Stimulated activated naive CD4-positive, alpha-beta T cell (primary cell): ENCODE results near the gene FBXO30.

ENCODE experiments used
- DNase-seq, 6 experiments: peaks; one replicate each; lab custom pipeline; 2025; lab: John Stamatoyannopoulos, UW

The FBXO30 gene

DNA sequence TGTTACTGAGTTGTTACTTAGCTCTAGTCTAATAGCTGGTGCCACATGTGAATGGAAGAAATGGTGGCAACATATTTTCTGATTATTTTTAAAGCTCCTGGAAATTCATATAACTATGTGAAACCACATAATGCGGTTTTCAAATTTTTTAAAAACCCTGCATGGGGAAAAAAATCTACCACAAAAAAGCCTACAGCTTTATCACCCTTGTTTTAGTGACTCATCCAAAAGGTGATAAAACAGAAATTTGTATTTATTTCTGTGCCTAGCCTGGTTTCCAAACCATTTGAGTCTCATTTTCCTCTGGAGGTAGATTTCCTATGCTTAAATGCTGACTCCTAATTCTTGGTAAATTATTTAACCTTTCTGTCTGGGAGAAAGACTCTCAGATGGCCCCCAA is 5.4 kb upstream of the FBXO30 start:
- DNase-seq, result no peak

DNA sequence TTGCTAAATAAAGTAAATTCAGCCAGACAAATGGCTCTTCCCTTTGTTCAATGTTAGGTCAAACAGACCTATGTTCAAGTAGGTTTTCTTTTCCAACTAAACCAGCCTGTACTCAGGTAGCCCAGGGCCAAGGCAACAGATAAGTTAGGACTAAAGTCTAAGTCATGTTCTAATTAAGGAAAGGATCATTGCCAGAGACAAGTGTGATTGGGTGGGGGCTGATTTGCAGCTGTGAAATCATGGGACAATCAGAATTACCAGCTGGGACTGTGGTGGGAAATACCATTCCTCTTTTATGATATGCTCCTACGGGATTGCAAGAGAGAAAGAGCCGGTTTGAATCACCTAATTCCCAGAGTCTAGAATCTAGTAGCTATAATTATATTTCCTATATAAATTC is 4.2 kb upstream of the FBXO30 start:
- no peak for DNase-seq

DNA sequence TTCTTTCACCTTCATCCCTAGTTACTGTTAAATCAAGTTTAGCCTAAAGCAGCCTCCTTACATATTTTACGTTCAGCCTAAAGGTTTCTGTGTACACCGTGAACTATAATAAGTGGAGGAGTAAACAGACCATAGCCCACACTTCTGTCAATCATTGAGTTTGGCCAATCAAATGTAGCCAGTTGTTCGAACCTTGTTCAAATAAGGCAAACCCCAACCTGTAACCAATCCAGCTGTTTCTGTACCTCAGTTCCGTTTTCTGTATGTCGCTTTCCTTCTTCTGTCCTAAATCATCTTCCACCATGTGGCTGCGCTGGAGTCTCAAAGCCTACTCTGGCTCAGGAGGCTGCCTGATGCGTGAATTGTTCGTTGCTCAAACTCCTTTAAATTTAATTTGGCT is 1.8 kb upstream of the FBXO30 start:
- DNase-seq, result no peak

DNA sequence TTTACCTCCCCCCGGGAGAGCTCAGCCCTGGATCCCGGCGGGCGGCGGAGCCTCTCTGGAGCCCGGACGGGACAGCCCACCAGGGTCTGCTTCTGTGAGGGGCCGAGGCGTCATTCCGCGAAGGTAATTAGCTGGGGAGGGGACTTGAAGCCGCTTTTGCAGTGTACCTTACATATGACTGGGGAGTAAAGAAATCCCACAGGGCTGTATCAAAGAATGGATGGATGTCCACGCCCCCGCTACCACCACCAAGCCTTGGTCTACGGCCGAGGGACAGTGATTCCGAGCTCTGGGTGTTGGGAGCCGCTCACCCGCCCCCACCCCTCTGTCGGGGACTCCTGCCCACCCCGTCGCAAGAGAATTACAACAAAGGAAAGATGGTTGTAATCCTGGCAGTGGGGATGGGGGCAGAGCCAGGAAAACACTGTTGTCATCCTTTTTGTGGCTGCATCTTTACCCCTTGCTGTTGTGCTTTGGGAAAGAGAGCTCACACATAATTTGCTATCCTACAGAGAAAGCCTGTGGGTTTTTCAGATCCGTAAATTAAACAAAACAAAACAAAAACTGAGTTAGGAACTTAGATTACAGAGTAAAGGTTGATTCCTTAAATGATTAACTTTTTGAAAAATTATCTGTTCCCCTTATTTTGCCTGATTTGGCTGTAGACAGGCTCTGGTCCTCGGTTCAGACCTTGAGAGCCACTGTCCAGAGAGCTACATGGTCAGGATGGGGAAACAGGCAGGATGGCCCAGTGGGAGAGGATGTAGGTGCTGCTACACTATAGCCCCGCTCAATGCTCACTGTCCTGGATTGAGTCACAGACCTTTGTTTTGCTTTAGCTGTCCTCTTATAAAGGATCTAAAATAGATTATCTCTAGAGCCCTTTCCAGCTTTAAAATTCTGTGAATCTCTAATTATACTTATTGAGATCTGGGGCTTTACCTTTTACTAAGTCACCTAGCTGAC is 997 bp upstream of the FBXO30 start:
- DNase-seq, result peak in 2 of 6 experiments; percentile 15 to 51

DNA sequence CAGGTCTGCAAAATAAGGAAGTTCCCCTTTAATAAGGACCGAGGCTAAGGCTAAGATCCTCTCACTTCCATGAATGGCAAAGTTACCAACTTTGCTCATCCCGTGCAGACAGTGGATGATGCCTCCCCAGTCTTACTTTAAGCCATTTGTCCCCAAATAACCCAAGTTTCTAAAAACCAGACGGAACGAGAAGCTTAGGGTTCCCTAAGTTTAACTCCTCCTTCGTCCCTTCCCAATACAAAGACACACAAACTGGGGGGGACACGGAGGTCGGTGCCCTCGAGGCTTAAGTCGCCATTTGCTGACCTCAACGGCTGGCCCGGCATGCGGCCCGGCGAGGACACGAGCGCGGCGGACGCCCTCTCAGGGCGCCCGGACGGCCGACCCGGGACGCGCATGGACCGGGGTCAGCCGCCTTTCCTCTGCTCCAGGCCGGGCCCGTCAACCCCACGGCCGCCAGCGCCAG is 527 bp downstream of the FBXO30 start:
- DNase-seq, result peak in 3 of 6 experiments; percentile 12 to 42 (median 15)

DNA sequence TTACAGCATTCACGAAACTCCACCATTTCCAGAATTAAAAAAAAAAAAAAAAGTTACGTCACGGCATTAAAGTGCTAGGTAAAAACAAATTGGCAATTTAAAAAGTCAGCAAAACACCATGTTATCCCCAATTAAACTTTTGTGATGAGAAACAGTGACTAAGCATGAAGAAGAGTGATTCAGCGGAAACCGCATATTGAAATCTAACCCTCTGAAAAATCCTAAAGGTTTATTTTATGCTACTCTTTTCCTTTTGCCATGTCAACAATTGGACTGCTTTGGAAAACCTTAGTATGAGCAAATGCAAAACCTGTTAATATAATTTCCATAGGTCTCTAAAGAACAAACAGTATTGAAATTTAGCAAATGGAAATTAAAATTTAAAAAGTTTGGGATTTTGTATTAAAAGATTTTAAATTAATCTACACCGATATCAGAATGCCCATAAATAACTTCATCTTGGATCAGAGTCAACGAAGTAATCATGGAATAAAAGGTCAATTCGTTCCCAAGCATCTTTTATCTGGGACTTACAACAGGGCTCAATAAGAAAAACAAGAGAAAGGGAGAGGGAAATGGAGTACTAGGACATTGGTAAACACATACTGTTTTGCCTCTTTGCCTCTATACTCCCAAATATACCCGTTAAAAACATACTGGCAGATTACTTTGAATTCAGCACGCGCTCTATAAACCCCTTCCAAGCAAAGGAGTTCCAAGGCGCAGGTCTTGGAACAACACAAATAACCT is 1.1 kb downstream of the FBXO30 start:
- DNase-seq, result peak in 2 of 6 experiments; percentile 3 to 24

DNA sequence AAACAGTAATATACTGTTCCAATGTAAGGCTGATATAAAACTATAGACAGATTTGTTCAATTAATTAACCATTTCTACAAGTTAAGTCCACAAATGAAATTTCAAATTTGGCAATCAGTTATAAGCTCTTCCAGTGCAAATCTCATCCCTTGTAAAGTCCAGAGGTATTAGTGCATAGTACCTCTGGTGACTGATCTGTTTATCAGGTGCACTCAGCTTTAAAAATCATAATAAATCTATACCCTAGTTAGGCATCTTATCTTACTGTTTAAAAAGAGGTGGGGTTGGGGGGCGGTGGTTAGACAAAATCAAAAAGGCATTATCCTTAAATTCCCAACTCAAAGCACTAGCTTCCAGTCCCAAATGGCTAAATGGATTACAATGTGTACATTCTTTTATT is 2.9 kb downstream of the FBXO30 start:
- no peak for DNase-seq

DNA sequence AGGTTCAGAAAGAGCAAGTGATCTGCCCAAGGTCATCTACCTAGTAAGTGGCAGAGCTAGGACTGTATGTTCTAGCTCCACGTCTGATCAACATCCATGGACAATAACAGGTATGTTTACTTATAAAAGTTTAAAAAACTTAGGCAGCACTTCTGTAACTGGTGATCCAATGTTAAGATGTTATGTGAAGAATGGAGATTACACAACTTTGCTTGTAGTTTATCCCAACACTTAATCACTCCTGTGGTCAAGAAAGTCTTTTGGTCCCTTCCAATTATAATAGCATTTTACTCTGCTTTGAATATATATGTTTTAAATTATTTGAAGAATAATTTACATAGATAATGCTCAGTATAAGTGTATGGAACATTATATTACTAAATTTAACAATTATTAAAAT is 4.8 kb downstream of the FBXO30 start:
- no peak for DNase-seq

DNA sequence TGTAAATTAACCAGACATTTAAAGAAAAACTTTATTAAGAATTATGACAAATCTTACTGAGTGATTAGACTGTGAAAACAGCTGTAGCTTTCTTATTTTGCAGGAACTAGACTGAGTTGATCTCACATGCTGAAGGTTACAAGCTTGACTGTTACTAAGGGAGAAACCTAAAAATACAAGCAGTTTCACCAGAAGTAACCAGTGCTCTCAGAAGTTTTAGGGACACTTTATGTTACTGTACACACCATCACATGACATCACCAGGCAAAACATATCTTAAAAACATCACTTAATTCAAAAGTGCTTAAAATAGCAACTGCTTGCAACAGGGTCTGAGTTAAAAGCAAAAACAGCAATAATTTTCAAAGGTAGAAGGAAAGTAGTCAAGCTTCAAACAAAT is 5.4 kb downstream of the FBXO30 start:
- no peak for DNase-seq

DNA sequence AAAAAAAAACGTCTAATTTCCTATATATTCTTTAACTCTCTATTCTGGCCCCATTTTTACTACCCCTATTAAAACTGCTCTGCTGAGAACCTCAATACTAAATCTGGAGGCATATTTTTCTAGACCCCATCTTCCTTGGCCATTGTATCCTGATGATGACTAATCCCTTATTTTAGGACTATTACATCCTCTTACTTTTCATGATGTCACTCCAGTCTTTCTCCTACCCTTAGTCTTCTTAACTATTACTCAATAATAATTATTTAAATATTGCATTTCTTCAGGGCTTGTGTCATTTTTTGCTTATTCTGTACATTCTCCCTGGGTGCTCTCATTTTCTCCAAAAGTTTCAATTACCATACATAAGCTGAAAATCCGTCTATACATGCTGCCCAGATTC is 6.4 kb downstream of the FBXO30 start:
- DNase-seq, result no peak

DNA sequence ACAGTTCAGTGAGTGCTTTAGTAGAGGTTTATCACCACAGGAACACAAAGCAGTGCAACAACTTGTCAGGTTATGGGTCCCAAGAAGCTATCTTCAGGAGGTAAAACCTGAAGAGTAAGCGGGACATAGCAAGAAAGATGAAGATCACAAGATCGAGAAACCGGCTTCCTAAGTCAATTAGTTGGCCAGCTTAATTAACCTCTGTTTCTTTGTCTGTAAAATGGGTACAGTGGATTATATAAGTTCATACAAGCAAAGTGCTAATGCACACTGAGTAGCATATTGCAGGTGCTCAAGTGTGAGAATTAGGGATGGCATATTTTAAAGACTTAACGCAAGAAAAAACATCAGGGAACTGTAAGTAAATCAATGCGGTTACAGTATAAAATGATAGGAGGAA is 12.5 kb downstream of the FBXO30 start:
- no peak for DNase-seq

DNA sequence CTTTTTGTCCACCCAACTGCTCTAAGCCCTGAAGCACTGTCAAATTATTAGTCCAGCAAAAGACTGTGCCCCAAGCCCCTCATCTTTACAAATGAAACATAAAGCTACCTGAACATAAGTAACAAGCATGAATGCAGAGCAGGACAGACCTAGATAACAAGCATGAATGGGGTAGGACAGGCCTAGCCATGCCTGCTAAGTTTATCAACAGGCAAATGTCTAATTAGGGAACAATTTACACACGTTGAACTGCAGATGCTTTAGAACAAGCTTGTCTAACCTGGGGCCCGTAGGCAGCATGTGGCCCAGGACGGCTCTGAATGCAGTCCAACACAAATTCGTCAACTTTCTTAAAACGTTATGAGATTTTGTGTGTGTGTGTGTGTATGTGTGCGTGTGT is 13.6 kb downstream of the FBXO30 start:
- no peak for DNase-seq

DNA sequence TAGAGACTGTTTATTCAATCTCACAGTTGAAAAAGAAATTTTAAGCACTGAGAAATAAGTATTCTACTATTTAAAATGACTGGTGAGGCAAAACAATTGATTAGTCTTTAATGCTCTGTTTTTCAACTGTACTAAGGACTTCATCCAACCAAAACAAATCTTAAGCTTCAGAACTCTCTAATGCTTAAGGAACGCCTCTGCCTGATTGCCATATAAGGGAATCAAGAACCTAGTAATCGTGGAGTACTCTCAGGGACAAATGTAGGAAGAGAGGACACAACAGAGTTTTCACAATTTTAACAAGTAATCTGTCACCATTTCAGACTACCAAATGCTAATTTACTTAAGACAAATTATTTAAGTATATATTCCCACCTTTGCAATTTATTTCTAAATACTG is 16.1 kb downstream of the FBXO30 start:
- DNase-seq, result no peak

DNA sequence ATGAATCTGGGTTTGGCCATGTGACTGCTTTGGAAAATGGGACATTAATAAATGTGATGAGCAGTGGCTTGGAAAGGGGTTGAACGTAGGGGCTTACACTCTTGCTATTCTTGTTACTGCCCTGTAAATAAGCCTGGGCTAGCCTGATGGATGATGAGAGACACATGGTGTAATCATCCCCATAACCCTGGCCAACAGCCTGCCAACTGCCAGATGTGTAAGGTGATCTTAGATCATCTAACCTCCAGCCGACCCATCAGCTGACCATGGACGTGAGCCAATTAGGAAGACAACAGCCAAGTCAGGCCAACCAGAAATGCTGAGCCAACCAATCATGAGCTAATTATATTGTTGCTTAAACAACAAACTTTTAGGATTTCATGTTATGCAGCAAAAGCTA is 25.2 kb downstream of the FBXO30 start:
- no peak for DNase-seq

DNA sequence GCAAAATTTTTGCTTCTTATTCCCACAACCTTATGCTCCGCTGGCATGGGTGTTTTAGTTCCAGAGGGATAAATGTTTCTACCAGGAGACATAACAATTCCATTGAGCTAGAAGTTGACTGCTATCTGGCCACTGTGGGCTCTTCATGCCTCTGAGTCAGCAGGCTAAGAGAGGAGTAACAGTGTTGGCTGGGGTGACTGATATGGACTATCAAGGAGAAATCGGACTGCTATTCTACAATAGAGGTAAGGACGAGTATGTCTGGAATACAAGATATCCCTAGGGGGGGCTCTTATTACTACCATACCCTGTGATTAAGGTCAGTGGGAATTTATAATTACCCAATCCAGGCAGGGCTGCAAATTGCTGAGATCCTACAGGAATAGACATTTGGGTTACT is 26.9 kb downstream of the FBXO30 start:
- no peak for DNase-seq

DNA sequence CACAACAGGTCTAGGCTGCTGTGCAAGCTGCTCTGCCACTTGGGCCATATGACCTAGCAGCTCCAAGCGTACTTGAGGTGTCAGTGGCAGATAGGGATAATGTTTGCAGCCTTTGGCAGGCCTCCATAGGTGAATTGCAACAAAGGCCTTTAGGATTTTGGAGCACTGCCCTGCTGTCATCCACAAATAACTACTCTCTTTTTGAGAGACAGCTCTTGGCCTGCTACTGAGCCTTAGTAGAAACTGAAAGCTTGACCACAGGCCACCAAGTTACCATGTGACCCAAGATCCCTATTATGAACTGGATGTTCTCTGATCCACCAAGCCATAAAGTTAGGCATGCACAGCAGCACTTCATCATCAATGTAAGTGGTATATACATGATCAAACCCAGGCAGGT is 29.9 kb downstream of the FBXO30 start:
- DNase-seq, result no peak

DNA sequence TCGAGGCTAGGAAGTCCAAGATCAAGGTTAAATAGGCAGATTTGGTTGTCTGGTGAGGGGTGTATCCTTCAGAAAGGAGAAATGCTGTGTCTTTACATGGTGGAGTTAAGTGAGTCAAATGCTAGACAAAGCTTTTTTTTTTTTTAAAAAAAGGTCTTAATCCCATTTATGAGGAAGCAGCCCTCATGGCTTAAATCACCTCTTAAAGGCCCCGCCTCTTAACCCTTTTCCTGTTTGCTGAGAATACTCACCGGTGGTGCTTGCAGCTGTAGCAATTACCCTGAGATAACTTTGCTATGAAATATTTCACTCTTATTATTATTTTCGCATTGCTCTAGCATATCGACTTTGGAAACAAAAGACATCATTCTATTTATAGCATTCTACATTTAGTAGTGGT is 30.8 kb downstream of the FBXO30 start:
- no peak for DNase-seq

DNA sequence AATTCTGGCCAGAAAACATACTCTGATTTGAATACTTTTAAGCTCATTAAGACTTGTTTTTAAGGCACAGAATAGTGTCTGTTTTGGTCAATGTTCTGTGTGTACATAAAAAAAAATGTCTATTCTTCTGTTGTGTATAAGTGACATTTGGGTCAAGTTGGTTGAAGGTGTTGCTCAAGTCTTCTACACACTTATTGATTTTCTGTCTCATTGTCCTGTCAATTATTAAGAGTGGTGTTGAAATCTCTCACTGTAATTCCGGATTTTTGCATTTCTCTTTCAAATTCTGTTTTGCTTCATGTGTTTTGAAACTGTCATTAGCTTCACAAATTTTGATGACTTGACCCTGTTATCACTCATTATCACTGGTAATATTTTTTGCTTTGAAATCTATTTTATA is 41.7 kb downstream of the FBXO30 start:
- no peak for DNase-seq

DNA sequence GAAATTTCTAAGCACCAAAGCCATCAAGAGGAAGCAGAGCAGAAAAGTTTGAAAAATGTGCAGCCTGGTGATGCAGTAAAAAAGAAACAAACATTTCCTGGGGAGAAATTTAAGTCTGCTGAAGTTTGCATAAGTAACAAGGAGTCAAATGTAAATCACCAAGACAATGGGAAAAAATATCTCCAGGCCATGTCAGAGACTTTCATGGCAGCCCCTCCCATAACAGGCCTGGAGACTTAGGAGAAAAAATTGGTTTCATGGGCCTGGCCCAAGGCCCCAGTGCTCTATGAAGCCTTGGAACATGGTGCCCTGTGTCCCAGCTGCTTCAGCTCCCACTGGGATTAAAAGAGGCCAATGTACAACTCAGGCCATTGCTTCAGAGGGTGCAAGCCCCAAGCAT is 49.1 kb downstream of the FBXO30 start:
- no peak for DNase-seq

DNA sequence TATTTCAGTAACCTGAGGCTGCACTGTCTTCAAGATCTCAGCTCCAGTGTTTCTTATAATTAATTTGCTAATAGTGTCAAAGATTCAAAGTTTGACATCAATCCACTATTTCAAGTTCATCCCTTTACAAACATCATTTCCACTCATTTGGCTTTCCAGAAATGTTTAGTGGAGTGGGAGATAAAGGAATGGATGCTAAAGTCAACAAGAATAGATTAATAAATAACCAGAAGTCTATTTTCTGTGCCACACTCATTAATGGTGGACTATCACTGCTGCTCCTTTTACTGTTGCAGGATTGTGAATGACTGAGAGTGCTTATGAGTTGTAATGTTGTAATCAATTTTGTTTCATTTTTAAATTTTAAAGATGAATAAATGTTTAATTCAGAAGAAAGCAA is 50.9 kb downstream of the FBXO30 start:
- no peak for DNase-seq

DNA sequence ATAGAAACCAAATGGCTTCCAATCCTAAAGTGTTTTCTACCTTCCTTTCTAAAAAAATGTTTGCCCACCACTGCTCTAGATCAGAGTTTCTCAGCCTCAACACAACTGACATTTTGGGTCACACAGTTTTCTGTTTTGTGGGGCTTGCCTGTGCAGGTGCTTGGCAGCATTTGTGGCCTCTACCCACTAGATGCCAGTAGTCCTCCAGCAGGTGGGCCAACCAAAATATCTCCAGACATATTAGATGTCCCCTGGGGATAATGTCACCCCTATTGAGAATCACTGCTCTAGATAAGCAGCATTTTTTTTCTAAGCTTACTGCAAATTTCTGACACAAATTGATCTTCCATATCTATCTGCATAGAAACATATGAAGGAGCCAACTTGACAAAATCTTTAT is 53.0 kb downstream of the FBXO30 start:
- no peak for DNase-seq

DNA sequence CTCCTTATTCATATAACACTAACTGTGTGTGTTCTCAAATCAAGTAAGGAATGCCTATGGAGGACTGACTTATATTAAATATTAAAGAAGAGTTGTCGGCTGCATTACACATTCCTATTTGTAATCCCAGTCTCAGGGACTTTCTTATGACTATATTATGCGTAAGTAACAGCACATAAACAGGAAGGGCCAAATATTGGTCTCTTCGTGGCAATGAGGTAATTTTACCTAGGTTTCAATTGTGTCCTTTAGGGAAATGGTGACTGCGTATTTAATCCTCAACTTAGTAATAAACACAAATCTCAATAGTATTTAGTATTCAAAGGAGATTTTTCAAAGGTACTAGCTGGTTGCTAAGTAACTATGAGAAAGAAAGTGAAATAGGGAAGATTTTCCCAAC is 56.5 kb downstream of the FBXO30 start:
- no peak for DNase-seq

DNA sequence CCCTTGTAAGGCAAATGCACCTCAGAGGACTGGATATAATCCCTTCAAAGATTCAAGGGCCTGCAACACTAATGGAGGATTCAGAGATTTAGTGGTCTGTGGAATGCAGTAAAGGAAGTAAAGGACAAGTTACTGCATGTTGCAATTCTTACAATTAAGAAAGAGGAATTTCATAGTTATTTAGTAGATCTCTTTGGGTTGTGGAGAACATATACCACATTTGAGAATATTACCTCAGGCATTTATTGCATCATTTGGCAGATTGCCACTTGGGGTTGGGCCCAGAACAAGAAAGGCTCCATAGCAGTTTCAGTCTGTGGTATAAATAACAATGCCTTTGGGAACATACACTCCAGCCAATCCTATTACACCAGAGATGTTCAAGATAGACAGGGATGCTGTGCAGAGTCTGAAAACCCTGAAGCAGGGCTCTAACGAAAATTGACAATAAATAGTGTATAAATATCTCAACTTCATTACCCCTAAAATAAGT is 58.4 kb downstream of the FBXO30 start:
- no peak for DNase-seq
